Neuron (in vitro differentiated cells): ENCODE results near the gene WDR88.
A peak's percentile ranks its signal among the peaks of the same experiment; 100 is the strongest.
"Not testable (repeated sequence)": the region's sequence is repeated elsewhere in the genome, so short reads cannot be mapped to it uniquely, and the experiment has no call there.

Experiments used
- H2AFZ ChIP-seq: one replicate; pipeline ENCODE4 v1.6.1; 2013; ENCODE audit warnings: low read depth, mild to moderate bottlenecking, inconsistent platforms, low read length, moderate library complexity
- H3K27me3 ChIP-seq: one replicate; pipeline ENCODE4 v1.6.1; 2013; ENCODE audit warnings: low read length; ENCODE audit not compliant: insufficient read depth
- H3K36me3 ChIP-seq: one replicate; pipeline ENCODE4 v1.6.1; 2013; ENCODE audit warnings: low read length; ENCODE audit not compliant: insufficient read depth
- H3K4me1 ChIP-seq: one replicate; pipeline ENCODE4 v1.6.1; 2013; ENCODE audit warnings: low read length; ENCODE audit not compliant: insufficient read depth
- H3K4me3 ChIP-seq: 2 replicates; pipeline ENCODE4 v1.5.1; 2013; ENCODE audit warnings: mild to moderate bottlenecking, low read length, moderate library complexity
- H3K9me3 ChIP-seq: one replicate; pipeline ENCODE4 v1.6.1; 2013; ENCODE audit warnings: low read length

Gene WDR88

GRCh38 chr19:33163481-33163880, 31.6 kb downstream of the WDR88 start:
- H3K4me3 ChIP-seq, result no peak overlapping the region
- H3K9me3 ChIP-seq, result peaks cover 5% of the 10 kb centered on the region
- no peak overlapping the region for H2AFZ ChIP-seq
- H3K36me3 ChIP-seq, result no peaks in the 10 kb centered on the region
- no peaks in the 10 kb centered on the region for H3K27me3 ChIP-seq
- H3K4me1 ChIP-seq, result no peaks in the 10 kb centered on the region

DNA sequence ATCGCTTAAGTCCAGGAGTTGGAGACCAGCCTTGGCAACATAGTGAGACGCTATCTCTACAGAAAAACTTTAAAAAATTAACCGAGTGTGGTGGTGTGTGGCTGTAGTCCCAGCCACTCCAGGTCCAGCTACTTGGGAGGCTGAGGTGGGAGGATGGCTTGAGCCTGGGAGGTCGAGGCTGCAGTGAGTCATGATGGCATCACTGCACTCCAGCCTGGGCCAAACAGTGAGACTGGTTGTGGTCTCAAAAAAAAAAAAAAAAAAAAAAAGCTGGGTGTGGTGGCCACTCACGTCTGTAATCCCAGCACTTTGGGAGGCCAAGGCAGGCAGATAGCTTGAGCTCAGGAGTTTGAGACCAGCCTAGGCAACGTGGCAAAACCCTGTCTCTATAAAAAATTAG, 34.1 kb downstream of the WDR88 start:
- H3K27me3 ChIP-seq, H3K4me3 ChIP-seq: not testable (repeated sequence)

GRCh38 chr19:33167438-33167837, 35.5 kb downstream of the WDR88 start:
- Histone ChIP-seq H3K4me1 (no peaks in the 10 kb centered on the region), H3K36me3 (no peaks in the 10 kb centered on the region), H3K9me3 (peaks cover 5% of the 10 kb centered on the region), H2AFZ (no peak overlapping the region), H3K4me3 (no peak overlapping the region), H3K27me3 (no peaks in the 10 kb centered on the region)

More for the DNA sequence above, 34.1 kb downstream of the WDR88 start:
- not testable (repeated sequence) for H3K4me1 ChIP-seq, H2AFZ ChIP-seq, H3K36me3 ChIP-seq, H3K9me3 ChIP-seq

GRCh38 chr19:33168528-33168927, 36.6 kb downstream of the WDR88 start:
- no peaks in the 10 kb centered on the region for H3K36me3 ChIP-seq
- no peak overlapping the region for H2AFZ ChIP-seq
- H3K4me3 ChIP-seq, result no peak overlapping the region
- H3K27me3 ChIP-seq, result no peaks in the 10 kb centered on the region
- peaks cover 5% of the 10 kb centered on the region for H3K4me1 ChIP-seq
- H3K9me3 ChIP-seq, result peaks cover 5% of the 10 kb centered on the region

GRCh38 chr19:33171222-33171795, 39.4 kb downstream of the WDR88 start:
- H3K27me3 ChIP-seq, result no peaks in the 10 kb centered on the region
- H2AFZ ChIP-seq, result no peak overlapping the region
- H3K9me3 ChIP-seq, result peaks cover 5% of the 10 kb centered on the region
- H3K4me1 ChIP-seq, result peaks cover 15% of the 10 kb centered on the region
- no peaks in the 10 kb centered on the region for H3K36me3 ChIP-seq
- no peak overlapping the region for H3K4me3 ChIP-seq

DNA sequence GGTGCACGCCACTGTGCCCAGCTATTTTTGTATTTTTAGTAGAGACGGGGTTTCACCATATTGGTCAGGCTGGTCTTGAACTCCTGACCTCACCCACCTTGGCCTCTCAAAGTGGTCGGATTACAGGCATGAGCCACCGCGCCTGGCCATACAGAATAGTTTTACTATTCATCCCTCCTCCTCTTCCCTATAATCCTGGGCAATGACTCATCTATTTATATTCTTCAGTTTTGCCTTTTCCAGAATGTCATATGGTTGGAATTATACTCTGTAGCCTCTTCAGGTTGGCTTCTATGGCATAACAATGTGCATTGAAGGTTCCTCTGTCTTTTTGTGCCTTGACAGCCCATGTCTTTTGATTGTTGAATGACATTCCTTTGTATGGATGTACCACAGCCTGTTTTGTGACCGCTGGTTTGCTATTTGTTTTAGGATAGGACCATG, 40.0 kb downstream of the WDR88 start:
- Histone ChIP-seq H3K27me3 (no peaks in the 10 kb centered on the region), H3K4me3 (no peak overlapping the region), H3K36me3 (no peaks in the 10 kb centered on the region), H2AFZ (no peak overlapping the region), H3K9me3 (peaks cover 5% of the 10 kb centered on the region), H3K4me1 (peaks cover 15% of the 10 kb centered on the region)

GRCh38 chr19:33174186-33174585, 42.3 kb downstream of the WDR88 start:
- H3K4me3 ChIP-seq, result no peak overlapping the region
- H3K36me3 ChIP-seq, result no peaks in the 10 kb centered on the region
- no peaks in the 10 kb centered on the region for H3K27me3 ChIP-seq
- no peaks in the 10 kb centered on the region for H3K9me3 ChIP-seq
- peaks cover 20% of the 10 kb centered on the region for H3K4me1 ChIP-seq
- H2AFZ ChIP-seq, result no peak overlapping the region

DNA sequence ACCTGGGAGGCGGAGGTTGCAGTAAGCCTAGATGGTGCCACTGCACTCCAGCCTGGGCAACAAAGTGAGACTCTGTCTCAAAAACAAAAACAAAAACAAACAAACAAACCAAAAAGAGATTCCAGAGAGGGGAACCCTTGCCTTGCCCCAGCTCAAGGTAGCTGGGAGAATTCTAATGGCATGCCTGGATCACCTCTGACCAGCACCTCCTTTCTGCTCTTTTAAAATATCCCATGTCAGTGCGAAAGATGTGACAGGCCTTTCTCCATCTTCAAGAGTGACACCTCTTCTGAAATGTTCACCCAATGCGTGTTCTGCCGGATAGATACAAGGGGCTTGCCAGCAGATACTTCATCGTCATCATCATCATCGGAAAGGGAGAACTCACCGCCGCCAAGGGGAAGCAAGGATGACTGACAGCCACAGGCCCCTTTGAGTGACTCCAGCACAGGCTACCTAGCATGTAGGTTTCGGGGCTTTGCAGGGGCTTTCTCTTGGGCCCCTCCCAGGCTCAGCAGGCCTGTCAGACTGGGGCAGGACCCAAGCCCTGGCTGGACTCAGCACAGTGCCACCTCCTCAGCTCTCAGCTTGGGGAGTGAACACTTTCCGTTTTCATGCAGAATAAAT, 43.4 kb downstream of the WDR88 start:
- no peaks in the 10 kb centered on the region for H3K36me3 ChIP-seq
- peaks cover 20% of the 10 kb centered on the region for H3K4me1 ChIP-seq
- H3K4me3 ChIP-seq, result peak overlapping the region; percentile 82

DNA sequence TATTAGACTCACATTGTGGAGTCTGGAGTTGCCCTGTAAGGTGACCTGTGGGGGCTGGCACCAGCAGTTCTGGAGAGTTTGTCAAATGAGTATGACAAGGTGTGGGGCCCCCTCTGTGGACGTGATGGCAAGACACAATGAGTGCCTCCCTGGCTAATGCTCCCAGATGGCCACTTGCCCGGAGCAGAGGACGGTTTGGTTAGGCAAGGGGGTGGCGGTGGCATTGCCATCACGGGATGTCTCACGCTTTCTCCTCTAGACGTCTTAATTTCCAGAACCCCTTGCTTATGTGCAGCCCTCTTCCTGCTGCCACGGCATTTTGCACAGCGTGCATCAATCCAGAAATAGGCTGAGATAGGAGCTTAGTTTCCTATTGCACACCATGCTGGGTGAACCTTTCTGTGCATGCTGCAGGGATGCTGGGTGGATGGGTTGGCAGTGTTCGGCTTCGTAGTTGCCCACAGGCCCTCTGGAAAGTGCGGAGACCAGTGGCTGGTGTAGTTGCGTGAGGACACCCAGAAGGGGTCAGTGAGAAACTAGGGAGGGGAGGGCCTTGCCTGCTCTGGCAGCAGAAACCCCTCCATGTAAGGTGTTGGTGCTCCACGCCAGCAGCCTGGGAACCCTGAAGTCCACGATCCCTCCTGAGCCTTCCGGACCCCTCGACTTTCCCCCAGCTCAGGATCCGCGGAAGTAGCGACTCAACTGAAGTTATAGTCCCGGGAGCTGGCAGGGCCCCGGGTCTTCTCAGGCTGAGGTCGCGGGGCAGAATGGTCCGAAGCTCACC, 44.2 kb downstream of the WDR88 start:
- Histone ChIP-seq H3K9me3 (no peaks in the 10 kb centered on the region), H3K4me3 (peak overlapping the region; percentile 82), H3K4me1 (peaks cover 20% of the 10 kb centered on the region), H2AFZ (peak overlapping the region; percentile 43), H3K36me3 (no peaks in the 10 kb centered on the region), H3K27me3 (no peaks in the 10 kb centered on the region)

More for the DNA sequence above, 43.4 kb downstream of the WDR88 start:
- H2AFZ ChIP-seq, result no peak overlapping the region
- H3K27me3 ChIP-seq, result no peaks in the 10 kb centered on the region
- no peaks in the 10 kb centered on the region for H3K9me3 ChIP-seq

GRCh38 chr19:33176670-33177416, 44.9 kb downstream of the WDR88 start:
- Histone ChIP-seq H3K4me1 (peaks cover 20% of the 10 kb centered on the region), H3K9me3 (no peaks in the 10 kb centered on the region), H2AFZ (peak overlapping the region; percentile 43), H3K36me3 (no peaks in the 10 kb centered on the region), H3K4me3 (peak overlapping the region; percentile 82), H3K27me3 (no peaks in the 10 kb centered on the region)

DNA sequence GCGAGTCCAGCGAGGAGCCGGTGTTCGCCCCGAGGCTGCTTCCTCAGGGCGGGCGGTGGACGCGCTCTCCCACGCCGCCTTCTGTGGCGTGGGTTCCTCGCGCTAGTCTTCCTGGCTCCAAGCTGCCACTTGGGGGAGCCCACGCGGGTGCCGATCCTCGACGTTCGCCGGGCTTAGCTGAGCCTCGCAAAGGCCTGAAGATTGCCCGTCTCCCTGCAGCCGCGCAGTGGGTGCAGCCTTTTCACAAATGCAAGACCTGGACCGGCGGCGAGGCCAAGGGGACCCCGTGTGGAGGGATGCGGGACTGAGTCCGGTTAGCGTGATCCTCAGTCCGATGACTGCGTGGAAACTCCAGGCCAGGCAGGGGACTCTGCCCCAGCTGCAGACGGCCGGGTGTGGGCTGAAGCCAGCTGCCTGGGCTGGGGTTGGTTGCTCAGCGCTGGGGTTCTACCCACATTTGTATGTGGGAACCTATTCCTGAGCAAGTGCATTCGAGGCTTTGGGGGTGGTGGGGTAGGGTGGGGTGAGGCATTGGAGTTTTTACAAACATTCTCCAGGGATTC, 45.6 kb downstream of the WDR88 start:
- Histone ChIP-seq H3K9me3 (no peaks in the 10 kb centered on the region), H2AFZ (peak overlapping the region; percentile 8), H3K4me3 (peak overlapping the region; percentile 53), H3K27me3 (no peaks in the 10 kb centered on the region), H3K4me1 (peaks cover 20% of the 10 kb centered on the region), H3K36me3 (no peaks in the 10 kb centered on the region)

DNA sequence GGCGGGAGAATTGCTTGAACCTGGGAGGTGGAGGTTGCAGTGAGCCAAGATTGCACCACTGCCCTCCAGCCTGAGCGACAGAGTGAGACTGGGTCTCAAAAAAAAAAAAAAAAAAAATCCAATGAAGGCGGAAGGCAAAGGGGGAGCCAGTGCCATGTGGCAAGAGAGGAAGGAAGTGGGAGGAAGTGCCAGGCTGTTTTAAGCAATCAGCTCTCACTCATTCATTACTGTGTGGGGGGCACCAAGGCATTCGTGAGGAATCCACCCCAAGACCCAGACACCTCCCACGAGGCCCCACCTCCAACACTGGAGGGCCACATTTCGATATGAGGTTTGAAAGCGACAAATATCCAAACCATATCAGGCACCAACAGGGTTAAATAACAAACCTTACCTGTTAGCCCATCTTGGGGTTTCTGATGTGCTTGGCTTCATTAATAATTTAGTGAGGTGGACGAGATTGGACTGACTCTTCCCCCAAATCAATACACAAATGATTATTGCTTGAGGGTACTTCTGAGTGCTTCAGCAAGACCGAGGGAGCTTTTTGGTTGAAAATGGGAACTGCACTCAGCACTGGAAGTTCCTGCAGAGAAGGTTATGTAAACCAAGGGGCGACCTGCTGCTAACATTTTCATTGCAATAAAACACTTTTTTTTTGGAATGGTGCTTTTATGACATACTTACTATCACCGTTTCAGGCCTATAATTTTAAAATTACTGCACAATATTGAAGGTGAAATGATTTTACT, 54.7 kb downstream of the WDR88 start:
- Histone ChIP-seq H3K4me1 (no peaks in the 10 kb centered on the region), H2AFZ (no peak overlapping the region), H3K27me3 (peaks cover 3% of the 10 kb centered on the region), H3K9me3 (no peaks in the 10 kb centered on the region), H3K4me3 (no peak overlapping the region), H3K36me3 (no peaks in the 10 kb centered on the region)
